Rectal smooth muscle tissue (tissue), 1 donor: ENCODE measurements around the gene RNF4.
"Not testable (repeated sequence)": the region's sequence is repeated elsewhere in the genome, so short reads cannot be mapped to it uniquely, and the experiment has no call there.

Experiments
- H3K27ac ChIP-seq: one replicate; pipeline ENCODE4 v1.7.0; 2013; ENCODE audit warnings: low read depth, low read length, inconsistent platforms
- H3K27me3 ChIP-seq: one replicate; pipeline ENCODE4 v1.7.0; 2013; ENCODE audit warnings: low read length; ENCODE audit not compliant: control insufficient read depth, insufficient read depth
- H3K36me3 ChIP-seq: one replicate; pipeline ENCODE4 v1.7.0; 2013; ENCODE audit warnings: low read length; ENCODE audit not compliant: control insufficient read depth, insufficient read depth
- H3K4me1 ChIP-seq: one replicate; pipeline ENCODE4 v1.7.0; 2013; ENCODE audit warnings: low read length; ENCODE audit not compliant: control insufficient read depth, insufficient read depth
- H3K4me3 ChIP-seq: one replicate; pipeline ENCODE4 v1.7.0; 2013; ENCODE audit warnings: low read length
- H3K9ac ChIP-seq: one replicate; pipeline ENCODE4 v1.7.0; 2013; ENCODE audit warnings: low read length

RNF4 gene

GRCh38 chr4:2543580-2544191 lies 74.8 kb downstream of the RNF4 start:
- not testable (repeated sequence) for H3K4me1 ChIP-seq, H3K36me3 ChIP-seq, H3K4me3 ChIP-seq, H3K9ac ChIP-seq, H3K27ac ChIP-seq, H3K27me3 ChIP-seq

- H3K27ac ChIP-seq = no peak overlapping the region
- H3K4me3 ChIP-seq = no peak overlapping the region
- H3K36me3 ChIP-seq = peaks cover 4% of the 10 kb centered on the region
- no peaks in the 10 kb centered on the region for H3K4me1 ChIP-seq
- no peaks in the 10 kb centered on the region for H3K27me3 ChIP-seq
- H3K9ac ChIP-seq = no peak overlapping the region
Observed at GRCh38 chr4:2545321-2546013, 76.6 kb downstream of the RNF4 start.

GRCh38 chr4:2546286-2546823 lies 77.4 kb downstream of the RNF4 start:
- H3K4me1 ChIP-seq = no peaks in the 10 kb centered on the region

GRCh38 chr4:2546961-2547691 lies 78.2 kb downstream of the RNF4 start:
- not testable (repeated sequence) for H3K27ac ChIP-seq, H3K4me1 ChIP-seq, H3K36me3 ChIP-seq, H3K4me3 ChIP-seq, H3K27me3 ChIP-seq, H3K9ac ChIP-seq

More at GRCh38 chr4:2546286-2546823, 77.4 kb downstream of the RNF4 start:
- no peaks in the 10 kb centered on the region for H3K27me3 ChIP-seq
- H3K4me3 ChIP-seq = no peak overlapping the region
- no peak overlapping the region for H3K9ac ChIP-seq
- peaks cover 4% of the 10 kb centered on the region for H3K36me3 ChIP-seq
- no peak overlapping the region for H3K27ac ChIP-seq

- no peak overlapping the region for H3K27ac ChIP-seq
- H3K9ac ChIP-seq = no peak overlapping the region
- no peaks in the 10 kb centered on the region for H3K36me3 ChIP-seq
- H3K4me3 ChIP-seq = no peak overlapping the region
- no peaks in the 10 kb centered on the region for H3K4me1 ChIP-seq
- no peaks in the 10 kb centered on the region for H3K27me3 ChIP-seq
Observed at GRCh38 chr4:2551118-2551517, 82.2 kb downstream of the RNF4 start.

GRCh38 chr4:2552806-2553205 lies 83.9 kb downstream of the RNF4 start:
- Histone ChIP-seq H3K36me3 (no peaks in the 10 kb centered on the region), H3K27ac (no peak overlapping the region), H3K9ac (no peak overlapping the region), H3K4me3 (no peak overlapping the region), H3K4me1 (peaks cover 3% of the 10 kb centered on the region), H3K27me3 (no peaks in the 10 kb centered on the region)

GRCh38 chr4:2558301-2558700 lies 89.4 kb downstream of the RNF4 start:
- no peak overlapping the region for H3K4me3 ChIP-seq
- H3K27ac ChIP-seq = no peak overlapping the region
- H3K27me3 ChIP-seq = no peaks in the 10 kb centered on the region
- no peaks in the 10 kb centered on the region for H3K36me3 ChIP-seq
- peaks cover 3% of the 10 kb centered on the region for H3K4me1 ChIP-seq
- H3K9ac ChIP-seq = no peak overlapping the region

GRCh38 chr4:2560167-2560566 lies 91.3 kb downstream of the RNF4 start:
- no peak overlapping the region for H3K27ac ChIP-seq
- no peaks in the 10 kb centered on the region for H3K27me3 ChIP-seq
- no peaks in the 10 kb centered on the region for H3K36me3 ChIP-seq
- H3K4me3 ChIP-seq = no peak overlapping the region
- H3K9ac ChIP-seq = no peak overlapping the region
- peaks cover 3% of the 10 kb centered on the region for H3K4me1 ChIP-seq
